ENCODE data around the gene RPA1. TPM values are rescaled to one million over a fixed set of nuclear protein-coding genes. Genes with fewer than 3 reads are reported as not detected.

RPA1 gene
- polyA plus RNA-seq, 3 donors, result 18.5 to 27.4 (median 23.8) TPM

DNA sequence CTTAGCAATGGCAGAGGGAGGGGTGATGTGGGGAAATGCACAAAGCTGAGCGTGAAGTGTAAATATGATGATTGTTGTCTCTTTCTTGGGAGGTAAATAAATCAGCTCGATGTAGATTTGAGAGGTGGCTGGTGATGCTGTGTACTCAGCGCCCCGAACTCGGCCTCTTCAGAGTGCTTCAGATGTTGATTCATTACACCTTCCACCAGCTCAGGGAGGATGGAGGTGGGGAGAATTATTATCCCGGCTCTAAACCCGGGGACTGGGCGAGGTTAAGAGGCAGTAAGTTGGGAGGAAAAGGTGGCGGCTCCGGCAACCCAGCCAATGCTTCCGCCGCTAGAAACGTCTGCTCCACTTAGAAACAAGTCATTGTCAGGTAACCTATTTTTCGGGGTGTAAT lies 86.5 kb downstream of the RPA1 start:
- peaks cover 0 to 1% (median 0%) of the 10 kb centered on the region in 7 donors for H3K9me3 Mint-ChIP-seq
- Histone ChIP-seq H3K4me2 (replicated peaks; ENCODE audit: extremely low read depth, low read length, poor library complexity, severe bottlenecking) (no peak overlapping the region), H3K4me1 (ENCODE audit: control insufficient read depth in 1 of 2, insufficient read depth in 2 of 2, low read length in 2 of 2) (no peaks in the 10 kb centered on the region), H2AFZ (ENCODE audit: insufficient read depth, low read depth, low read length, poor library complexity, severe bottlenecking) (no peak overlapping the region), H3K27ac (ENCODE audit: low read depth in 1 of 2, low read length in 2 of 2) (no peak overlapping the region), H4K20me1 (ENCODE audit: insufficient read depth, low read length) (no peaks in the 10 kb centered on the region), H3K36me3 (replicated peaks in 1 of 2; ENCODE audit: control insufficient read depth in 1 of 2, insufficient read depth in 2 of 2, low read length in 2 of 2) (no peaks in the 10 kb centered on the region), H3K27me3 (ENCODE audit: control insufficient read depth in 2 of 2, insufficient read depth in 2 of 2, low read length in 2 of 2) (peaks cover 0 to 4% of the 10 kb centered on the region in 2 donors), H3K9ac (ENCODE audit: insufficient read depth, low read length, poor library complexity, severe bottlenecking) (no peak overlapping the region), H3K79me2 (ENCODE audit: insufficient read depth, low read length) (no peaks in the 10 kb centered on the region), H3K9me3 (replicated peaks in 1 of 2; ENCODE audit: control insufficient read depth in 1 of 2, insufficient read depth in 1 of 2, low read length in 2 of 2) (no peaks in the 10 kb centered on the region), H3K4me3 (replicated peaks in 1 of 3; ENCODE audit: low read depth in 2 of 3, low read length in 3 of 3) (no peak overlapping the region)
- TF ChIP-seq, protein P1, sequence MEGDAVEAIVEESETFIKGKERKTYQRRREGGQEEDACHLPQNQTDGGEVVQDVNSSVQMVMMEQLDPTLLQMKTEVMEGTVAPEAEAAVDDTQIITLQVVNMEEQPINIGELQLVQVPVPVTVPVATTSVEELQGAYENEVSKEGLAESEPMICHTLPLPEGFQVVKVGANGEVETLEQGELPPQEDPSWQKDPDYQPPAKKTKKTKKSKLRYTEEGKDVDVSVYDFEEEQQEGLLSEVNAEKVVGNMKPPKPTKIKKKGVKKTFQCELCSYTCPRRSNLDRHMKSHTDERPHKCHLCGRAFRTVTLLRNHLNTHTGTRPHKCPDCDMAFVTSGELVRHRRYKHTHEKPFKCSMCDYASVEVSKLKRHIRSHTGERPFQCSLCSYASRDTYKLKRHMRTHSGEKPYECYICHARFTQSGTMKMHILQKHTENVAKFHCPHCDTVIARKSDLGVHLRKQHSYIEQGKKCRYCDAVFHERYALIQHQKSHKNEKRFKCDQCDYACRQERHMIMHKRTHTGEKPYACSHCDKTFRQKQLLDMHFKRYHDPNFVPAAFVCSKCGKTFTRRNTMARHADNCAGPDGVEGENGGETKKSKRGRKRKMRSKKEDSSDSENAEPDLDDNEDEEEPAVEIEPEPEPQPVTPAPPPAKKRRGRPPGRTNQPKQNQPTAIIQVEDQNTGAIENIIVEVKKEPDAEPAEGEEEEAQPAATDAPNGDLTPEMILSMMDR (IDR thresholded peaks at IDR 0.05), result no peak
- peaks cover 18 to 34% (median 26%) of the 10 kb centered on the region in 3 donors for H3K27me3 Mint-ChIP-seq (ENCODE audit: low read depth in 3 of 3)
- H3K4me1 Mint-ChIP-seq, result peaks cover 4% of the 10 kb centered on the region
- intact Hi-C loops (cut with micrococcal nuclease), result loop anchor here in 1 of 2 donors (10.0 kb wide), 1 partner anchor 828 kb away; the partner anchor contains the start of gene CCDC92B
- DNase-seq, result no peak
- no peaks in the 10 kb centered on the region for H3K36me3 Mint-ChIP-seq
- WGBS (ENCODE audit: insufficient coverage), result 95% methylated on average over 8 of the region's 14 CpGs
- H3K27ac Mint-ChIP-seq, result no peak overlapping the region
- H3K4me3 Mint-ChIP-seq, result peak overlapping the region in 1 of 2 donors; percentile 64

DNA sequence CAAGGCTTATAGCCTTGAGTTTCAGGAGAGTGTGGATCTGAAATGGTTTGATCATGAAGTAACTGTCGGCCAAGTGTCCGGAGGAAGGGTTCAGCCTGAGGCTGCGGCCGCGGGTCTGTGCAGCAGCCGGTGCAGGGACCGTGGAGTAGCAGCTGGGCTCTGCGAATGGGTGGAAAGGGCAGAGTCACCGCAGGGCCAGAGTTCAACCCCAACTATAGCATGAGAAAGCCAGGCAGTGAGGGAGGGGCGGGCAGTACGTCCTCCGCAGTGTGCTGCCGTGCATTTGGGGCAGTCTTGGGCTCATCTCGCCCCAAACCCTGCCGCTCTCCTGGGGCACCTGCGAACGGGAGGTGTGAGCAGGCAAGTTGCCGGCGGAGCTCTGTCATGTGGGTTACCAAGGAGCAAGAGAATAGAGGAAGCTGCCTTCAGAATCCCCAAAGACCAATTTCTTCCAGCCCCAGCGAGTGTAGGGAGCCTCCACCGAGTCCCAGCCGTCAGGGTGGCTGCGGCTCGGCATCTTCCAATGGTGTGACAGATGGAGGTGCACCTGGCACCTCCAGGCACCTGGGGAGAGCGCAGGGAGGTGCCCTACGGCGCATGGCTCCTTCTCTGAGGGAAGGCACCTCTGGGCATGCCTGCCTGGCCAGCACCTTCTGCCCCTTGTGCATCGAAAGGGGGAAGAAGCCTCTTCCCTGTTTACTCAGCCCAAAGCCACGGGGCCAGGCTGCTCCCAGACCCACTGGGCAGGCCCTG lies 87.3 kb downstream of the RPA1 start:
- Histone ChIP-seq H3K9me3 (replicated peaks in 1 of 2; ENCODE audit: control insufficient read depth in 1 of 2, insufficient read depth in 1 of 2, low read length in 2 of 2) (no peaks in the 10 kb centered on the region), H3K27ac (ENCODE audit: low read depth in 1 of 2, low read length in 2 of 2) (no peak overlapping the region), H3K4me3 (replicated peaks in 1 of 3; ENCODE audit: low read depth in 2 of 3, low read length in 3 of 3) (no peak overlapping the region), H3K9ac (ENCODE audit: insufficient read depth, low read length, poor library complexity, severe bottlenecking) (no peak overlapping the region), H3K36me3 (replicated peaks in 1 of 2; ENCODE audit: control insufficient read depth in 1 of 2, insufficient read depth in 2 of 2, low read length in 2 of 2) (no peaks in the 10 kb centered on the region), H2AFZ (ENCODE audit: insufficient read depth, low read depth, low read length, poor library complexity, severe bottlenecking) (no peak overlapping the region), H3K4me2 (replicated peaks; ENCODE audit: extremely low read depth, low read length, poor library complexity, severe bottlenecking) (no peak overlapping the region), H3K79me2 (ENCODE audit: insufficient read depth, low read length) (no peaks in the 10 kb centered on the region), H3K27me3 (ENCODE audit: control insufficient read depth in 2 of 2, insufficient read depth in 2 of 2, low read length in 2 of 2) (peaks cover 0 to 4% of the 10 kb centered on the region in 2 donors), H4K20me1 (ENCODE audit: insufficient read depth, low read length) (no peaks in the 10 kb centered on the region), H3K4me1 (ENCODE audit: control insufficient read depth in 1 of 2, insufficient read depth in 2 of 2, low read length in 2 of 2) (no peaks in the 10 kb centered on the region)
- Mint-ChIP-seq H3K4me1 (peaks cover 4% of the 10 kb centered on the region), H3K9me3 (peaks cover 0 to 1% (median 0%) of the 10 kb centered on the region in 7 donors), H3K4me3 (no peak overlapping the region), H3K36me3 (no peaks in the 10 kb centered on the region), H3K27me3 (ENCODE audit: low read depth in 3 of 3) (peaks cover 18 to 28% (median 21%) of the 10 kb centered on the region in 3 donors), H3K27ac (no peak overlapping the region)
- TF ChIP-seq, protein P1 (IDR thresholded peaks at IDR 0.05), result no peak
- intact Hi-C loops (cut with micrococcal nuclease), result loop anchor here in 1 of 2 donors (10.0 kb wide), 1 partner anchor 828 kb away; the partner anchor contains the start of gene CCDC92B
- WGBS (ENCODE audit: insufficient coverage), result 92% methylated on average over 24 of the region's 29 CpGs
- no peak for DNase-seq

Measured in CD14-positive monocyte (primary cell).